CD14-positive monocyte (primary cell): ENCODE measurements around the gene MYO16. TPM values are rescaled to one million over a fixed set of nuclear protein-coding genes. Genes with fewer than 3 reads are reported as not detected.

Source experiments
- DNase-seq, 3 donors: peaks; one replicate each; pipeline ENCODE4 v3.0.0-alpha.2; 2011 to 2022
- H2AFZ ChIP-seq: 2 replicates; pipeline ENCODE4 v1.6.0; 2012; ENCODE audit warnings: mild to moderate bottlenecking, low read depth, low read length, inconsistent platforms; ENCODE audit not compliant: insufficient read depth, poor library complexity, severe bottlenecking
- H3K27ac ChIP-seq, 2 donors: 1 replicate in 1 of 2; 2 replicates in 1 of 2; pipeline ENCODE4 v1.5.1; 2012 to 2013; ENCODE audit warnings: low read length in 2 of 2, control low read depth in 1 of 2, inconsistent platforms in 1 of 2, low read depth in 1 of 2, mild to moderate bottlenecking in 1 of 2
- H3K27me3 ChIP-seq, 2 donors: one replicate each; pipeline versions ENCODE4 v1.6.0 to v1.6.1; 2011 to 2013; ENCODE audit warnings: low read length in 2 of 2; ENCODE audit not compliant: control insufficient read depth in 2 of 2, insufficient read depth in 2 of 2
- H3K36me3 ChIP-seq, 2 donors: replicated peaks in 1 of 2; 1 replicate in 1 of 2; 2 replicates in 1 of 2; pipeline versions ENCODE4 v1.5.1 to v1.6.1; 2012 to 2013; ENCODE audit warnings: low read length in 2 of 2, control low read depth in 1 of 2, inconsistent platforms in 1 of 2, mild to moderate bottlenecking in 1 of 2; ENCODE audit not compliant: insufficient read depth in 2 of 2, control insufficient read depth in 1 of 2
- H3K4me1 ChIP-seq, 2 donors: 1 replicate in 1 of 2; 2 replicates in 1 of 2; pipeline versions ENCODE4 v1.5.1 to v1.6.1; 2012 to 2013; ENCODE audit warnings: low read length in 2 of 2, control low read depth in 1 of 2, inconsistent platforms in 1 of 2, mild to moderate bottlenecking in 1 of 2, moderate library complexity in 1 of 2; ENCODE audit not compliant: insufficient read depth in 2 of 2, control insufficient read depth in 1 of 2
- H3K4me2 ChIP-seq: replicated peaks from 2 replicates; pipeline ENCODE3; 2012; ENCODE audit warnings: low read length, moderate library complexity, mild to moderate bottlenecking; ENCODE audit not compliant: poor library complexity, severe bottlenecking; ENCODE audit errors: extremely low read depth
- H3K4me3 ChIP-seq, 3 experiments: fragments of 200-600 bp in 1 of 3; sonication (generic) in 1 of 3; replicated peaks in 1 of 3; 1 replicate in 2 of 3; 2 replicates in 1 of 3; pipeline ENCODE4 v1.5.1; 2011 to 2013; ENCODE audit warnings: low read length in 3 of 3, mild to moderate bottlenecking in 3 of 3, control low read depth in 2 of 3, low read depth in 2 of 3, inconsistent platforms in 1 of 3, moderate library complexity in 1 of 3
- H3K79me2 ChIP-seq: 2 replicates; pipeline ENCODE4 v1.6.0; 2012; ENCODE audit warnings: mild to moderate bottlenecking, control low read depth, inconsistent platforms, low read length, moderate library complexity; ENCODE audit not compliant: insufficient read depth
- H3K9ac ChIP-seq: 2 replicates; pipeline ENCODE4 v1.6.0; 2017; ENCODE audit warnings: low read length, mild to moderate bottlenecking; ENCODE audit not compliant: insufficient read depth, poor library complexity, severe bottlenecking
- H3K9me3 ChIP-seq, 2 donors: replicated peaks in 1 of 2; 1 replicate in 1 of 2; 2 replicates in 1 of 2; pipeline versions ENCODE4 v1.5.1 to v1.6.1; 2012 to 2013; ENCODE audit warnings: low read length in 2 of 2, control low read depth in 1 of 2; ENCODE audit not compliant: control insufficient read depth in 1 of 2, insufficient read depth in 1 of 2
- H4K20me1 ChIP-seq: 2 replicates; pipeline ENCODE4 v1.6.0; 2012; ENCODE audit warnings: mild to moderate bottlenecking, low read length, control low read depth, moderate library complexity; ENCODE audit not compliant: insufficient read depth
- H3K27ac Mint-ChIP-seq, 7 donors: one replicate each; pipeline ENCODE4 v1.8.0; 2020; ENCODE audit warnings: mild to moderate bottlenecking in 7 of 7, mixed read lengths in 7 of 7, moderate library complexity in 6 of 7, inconsistent platforms in 2 of 7
- H3K27me3 Mint-ChIP-seq, 3 donors: one replicate each; pipeline ENCODE4 v1.8.0; 2021 to 2022; ENCODE audit warnings: low read depth in 3 of 3, mild to moderate bottlenecking in 3 of 3, mixed read lengths in 3 of 3, moderate library complexity in 3 of 3, inconsistent platforms in 1 of 3
- H3K36me3 Mint-ChIP-seq, 2 donors: one replicate each; pipeline ENCODE4 v1.8.0; 2020; ENCODE audit warnings: mixed read lengths in 2 of 2, inconsistent platforms in 1 of 2, mild to moderate bottlenecking in 1 of 2
- H3K4me1 Mint-ChIP-seq: one replicate; pipeline ENCODE4 v1.8.0; 2020; ENCODE audit warnings: mild to moderate bottlenecking, mixed read lengths
- H3K4me3 Mint-ChIP-seq, 2 donors: one replicate each; pipeline ENCODE4 v1.8.0; 2020; ENCODE audit warnings: mild to moderate bottlenecking in 2 of 2, mixed read lengths in 2 of 2, moderate library complexity in 1 of 2
- H3K9me3 Mint-ChIP-seq, 7 donors: one replicate each; pipeline ENCODE4 v1.8.0; 2020 to 2022; ENCODE audit warnings: mixed read lengths in 7 of 7, mild to moderate bottlenecking in 6 of 7, moderate library complexity in 6 of 7, inconsistent platforms in 2 of 7
- WGBS: methylation state at CpG from one replicate; pipeline ENCODE4 v1.1.5; 2013; ENCODE audit warnings: missing lambda C conversion rate; ENCODE audit not compliant: insufficient coverage; 5-methylcytosine and 5-hydroxymethylcytosine counted together
- intact Hi-C, 2 donors: fragments of 100-400 bp; cut with micrococcal nuclease; formaldehyde crosslinking; loops; one replicate each; pipeline versions ENCODE4 v1.15.0 to v1.15.1; 2023
- polyA plus RNA-seq, 3 donors: library from polyadenylated mRNA; depleted of rRNA in 1 of 3; unstranded in 2 of 3; stranded (reverse) in 1 of 3; fragments of 300-500 nt in 2 of 3; fragments of >200 nt in 1 of 3; fragmentation: Illumina TruSeq in 2 of 3; gene quantifications; 1 replicate in 2 of 3; 2 replicates in 1 of 3; pipeline ENCODE4 v1.2.3, GENCODE V29; 2012 to 2021
- TF ChIP-seq, protein P1 (sequence below): fragments of 200-600 bp; IDR thresholded peaks from one replicate; pipeline ENCODE4 v1.8.0; 2022; ENCODE audit warnings: antibody characterized with exemption, mild to moderate bottlenecking

The MYO16 gene
- polyA plus RNA-seq, 3 donors = not detected

DNA sequence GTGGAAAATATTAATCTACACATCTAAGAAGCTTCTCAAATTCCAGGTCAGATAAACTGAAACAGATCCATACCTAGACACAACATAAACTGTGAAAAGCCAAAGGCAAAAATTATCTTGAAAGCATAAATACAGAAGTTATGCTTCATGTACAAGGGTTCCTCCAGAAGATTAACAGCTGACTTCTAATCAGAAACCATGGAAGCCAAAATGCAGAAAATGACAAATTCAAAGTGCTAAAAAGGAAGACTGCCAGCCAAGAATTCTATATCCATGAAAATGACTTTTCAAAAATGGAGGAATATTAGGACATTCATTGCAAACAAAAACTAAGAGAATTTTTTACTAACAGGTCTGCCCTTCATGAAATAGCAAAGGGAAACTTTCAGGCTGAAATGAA lies 72.8 kb downstream of the MYO16 start:
- DNase-seq = no peak
- Mint-ChIP-seq H3K27me3 (peaks cover 0 to 2% (median under 1%) of the 10 kb centered on the region in 3 donors), H3K27ac (no peak overlapping the region), H3K4me3 (no peak overlapping the region), H3K4me1 (no peaks in the 10 kb centered on the region), H3K36me3 (no peaks in the 10 kb centered on the region), H3K9me3 (peaks cover 1 to 13% (median 7%) of the 10 kb centered on the region in 7 donors)
- Histone ChIP-seq H3K27me3 (no peaks in the 10 kb centered on the region), H3K9me3 (peaks cover 4 to 8% of the 10 kb centered on the region in 2 donors), H3K9ac (no peak overlapping the region), H3K79me2 (no peaks in the 10 kb centered on the region), H3K4me2 (no peak overlapping the region), H3K4me1 (no peaks in the 10 kb centered on the region), H2AFZ (no peak overlapping the region), H3K36me3 (no peaks in the 10 kb centered on the region), H3K4me3 (no peak overlapping the region), H4K20me1 (no peaks in the 10 kb centered on the region), H3K27ac (no peak overlapping the region)
- TF ChIP-seq, protein P1, sequence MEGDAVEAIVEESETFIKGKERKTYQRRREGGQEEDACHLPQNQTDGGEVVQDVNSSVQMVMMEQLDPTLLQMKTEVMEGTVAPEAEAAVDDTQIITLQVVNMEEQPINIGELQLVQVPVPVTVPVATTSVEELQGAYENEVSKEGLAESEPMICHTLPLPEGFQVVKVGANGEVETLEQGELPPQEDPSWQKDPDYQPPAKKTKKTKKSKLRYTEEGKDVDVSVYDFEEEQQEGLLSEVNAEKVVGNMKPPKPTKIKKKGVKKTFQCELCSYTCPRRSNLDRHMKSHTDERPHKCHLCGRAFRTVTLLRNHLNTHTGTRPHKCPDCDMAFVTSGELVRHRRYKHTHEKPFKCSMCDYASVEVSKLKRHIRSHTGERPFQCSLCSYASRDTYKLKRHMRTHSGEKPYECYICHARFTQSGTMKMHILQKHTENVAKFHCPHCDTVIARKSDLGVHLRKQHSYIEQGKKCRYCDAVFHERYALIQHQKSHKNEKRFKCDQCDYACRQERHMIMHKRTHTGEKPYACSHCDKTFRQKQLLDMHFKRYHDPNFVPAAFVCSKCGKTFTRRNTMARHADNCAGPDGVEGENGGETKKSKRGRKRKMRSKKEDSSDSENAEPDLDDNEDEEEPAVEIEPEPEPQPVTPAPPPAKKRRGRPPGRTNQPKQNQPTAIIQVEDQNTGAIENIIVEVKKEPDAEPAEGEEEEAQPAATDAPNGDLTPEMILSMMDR = no peak
- intact Hi-C loops = no loop called here

DNA sequence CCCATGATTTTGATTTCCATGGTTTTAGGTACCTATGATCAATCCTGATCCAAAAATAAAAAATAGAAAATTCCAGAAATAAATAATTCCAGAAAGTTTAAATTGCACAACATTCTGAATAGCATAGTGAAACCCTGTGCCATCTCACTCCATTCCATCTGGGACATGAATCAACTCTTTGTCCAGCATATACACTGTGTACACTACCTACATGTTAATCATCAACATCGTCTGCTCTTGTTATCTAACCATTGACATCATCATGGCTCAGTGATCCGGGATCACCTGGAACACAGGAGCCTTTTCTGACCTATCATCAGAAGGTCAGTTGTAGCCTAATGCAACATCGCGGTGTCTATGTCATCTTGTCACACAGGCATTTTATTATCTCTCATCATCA lies 75.6 kb downstream of the MYO16 start:
- Histone ChIP-seq H3K79me2 (no peaks in the 10 kb centered on the region), H3K36me3 (no peaks in the 10 kb centered on the region), H3K9me3 (peaks cover 4 to 8% of the 10 kb centered on the region in 2 donors), H3K27me3 (no peaks in the 10 kb centered on the region), H3K4me3 (no peak overlapping the region), H3K9ac (no peak overlapping the region), H3K4me1 (no peaks in the 10 kb centered on the region), H3K4me2 (no peak overlapping the region), H3K27ac (no peak overlapping the region), H2AFZ (no peak overlapping the region), H4K20me1 (no peaks in the 10 kb centered on the region)
- Mint-ChIP-seq H3K27ac (no peak overlapping the region), H3K27me3 (peaks cover 0 to 2% (median 0%) of the 10 kb centered on the region in 3 donors), H3K4me1 (no peaks in the 10 kb centered on the region), H3K4me3 (no peak overlapping the region), H3K9me3 (peaks cover 1 to 9% (median 5%) of the 10 kb centered on the region in 7 donors), H3K36me3 (no peaks in the 10 kb centered on the region)
- no peak for DNase-seq
- 88% methylated on average over 2 of the region's 4 CpGs for WGBS
- TF ChIP-seq, protein P1 = no peak
- intact Hi-C loops = no loop called here
